ENCODE measurements around the gene FAM43B.

DNA sequence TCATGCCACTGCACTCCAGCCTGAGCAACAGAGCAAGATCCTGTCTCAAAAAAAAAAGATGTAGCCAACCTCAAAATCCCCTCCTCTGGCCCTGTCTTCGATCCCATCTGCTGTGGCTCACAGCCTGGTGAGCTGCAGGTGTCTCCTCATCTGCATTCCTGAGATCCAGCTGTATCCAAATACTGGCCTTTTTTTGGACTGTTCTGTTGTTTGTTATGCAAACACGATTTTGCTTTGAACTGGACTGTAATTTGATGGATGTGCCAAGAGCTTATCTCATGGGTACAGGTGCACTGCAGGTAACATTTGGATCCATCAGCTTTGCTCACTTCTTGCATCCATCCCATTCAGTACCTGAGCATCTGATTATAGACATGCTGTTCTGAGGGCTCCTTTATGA, 14.1 kb upstream of the FAM43B start:
- TF ChIP-seq TAF1 (IDR thresholded peaks at IDR 0.05; ENCODE audit: borderline replicate concordance, low read depth, low read length) = no peak
- no peak for TF ChIP-seq POLR2A (IDR thresholded peaks at IDR 0.05; ENCODE audit: low read depth, low read length)
